Mucosa of stomach (tissue), 1 donor: ENCODE data around the gene RPH3AL.

Experiments
- H3K27me3 ChIP-seq: one replicate; pipeline ENCODE4 v1.7.0; 2013; ENCODE audit warnings: mild to moderate bottlenecking, low read length; ENCODE audit not compliant: control insufficient read depth, insufficient read depth
- H3K36me3 ChIP-seq: one replicate; pipeline ENCODE4 v1.7.0; 2013; ENCODE audit warnings: low read length; ENCODE audit not compliant: control insufficient read depth, insufficient read depth
- H3K4me1 ChIP-seq: one replicate; pipeline ENCODE4 v1.7.0; 2013; ENCODE audit warnings: mild to moderate bottlenecking, low read length; ENCODE audit not compliant: control insufficient read depth, insufficient read depth
- H3K4me3 ChIP-seq: one replicate; pipeline ENCODE4 v1.7.0; 2013; ENCODE audit warnings: low read length
- H3K9ac ChIP-seq: one replicate; pipeline ENCODE4 v1.7.0; 2013; ENCODE audit warnings: mild to moderate bottlenecking, low read length, moderate library complexity
- H3K9me3 ChIP-seq: one replicate; pipeline ENCODE4 v1.7.0; 2013; ENCODE audit warnings: mild to moderate bottlenecking, low read length, moderate library complexity; ENCODE audit not compliant: control insufficient read depth
- donor health status: Pancreatic carcinoma.

RPH3AL gene

DNA sequence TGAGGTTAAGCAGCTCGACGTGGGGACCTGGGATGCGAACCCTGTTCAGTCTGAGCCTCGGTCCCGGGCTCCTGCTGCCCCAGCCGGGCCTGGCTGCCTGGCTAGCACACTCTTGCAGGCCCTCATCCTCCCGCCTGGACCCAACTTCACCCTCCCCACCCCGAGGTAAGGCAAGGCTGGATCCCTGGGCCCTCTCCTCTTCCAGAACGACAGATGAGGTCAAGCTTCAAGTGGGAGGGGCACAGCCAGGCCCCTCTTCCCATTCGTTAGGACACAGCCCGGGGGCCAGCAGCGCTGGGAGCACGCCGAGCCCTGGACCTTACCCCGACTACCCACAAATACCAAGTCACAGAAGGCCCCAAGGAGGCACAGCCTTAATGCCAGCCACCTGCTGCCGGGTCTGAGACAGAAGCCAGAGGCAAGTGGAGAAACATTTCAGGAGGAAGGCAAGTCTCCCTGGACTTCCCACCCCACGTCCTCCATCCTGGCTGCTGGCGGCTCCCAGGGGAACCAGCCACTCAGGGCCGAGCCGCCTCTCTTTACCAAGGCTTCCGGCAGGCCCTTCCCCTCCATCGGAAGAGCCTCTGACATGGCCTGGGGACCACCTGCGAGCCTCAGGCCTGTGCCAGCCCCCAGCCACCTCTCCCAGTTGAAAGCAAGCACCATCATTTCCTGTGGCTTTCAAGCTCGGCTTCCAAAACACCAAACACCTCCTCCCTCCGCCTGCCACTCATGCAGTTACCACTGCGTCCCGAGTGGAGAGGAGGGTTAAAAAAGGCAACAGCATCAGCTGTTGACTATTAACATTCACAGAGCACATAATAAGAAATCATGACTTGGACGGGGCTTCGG is 59.9 kb downstream of the RPH3AL start:
- no peaks in the 10 kb centered on the region for H3K9me3 ChIP-seq
- H3K4me1 ChIP-seq = no peaks in the 10 kb centered on the region
- H3K4me3 ChIP-seq = no peak overlapping the region
- H3K9ac ChIP-seq = no peak overlapping the region
- no peaks in the 10 kb centered on the region for H3K27me3 ChIP-seq
- H3K36me3 ChIP-seq = no peaks in the 10 kb centered on the region

GRCh38 chr17:292016-292415 is 60.6 kb downstream of the RPH3AL start:
- Histone ChIP-seq H3K9ac (no peak overlapping the region), H3K4me3 (no peak overlapping the region), H3K4me1 (no peaks in the 10 kb centered on the region), H3K27me3 (no peaks in the 10 kb centered on the region), H3K9me3 (no peaks in the 10 kb centered on the region), H3K36me3 (no peaks in the 10 kb centered on the region)

DNA sequence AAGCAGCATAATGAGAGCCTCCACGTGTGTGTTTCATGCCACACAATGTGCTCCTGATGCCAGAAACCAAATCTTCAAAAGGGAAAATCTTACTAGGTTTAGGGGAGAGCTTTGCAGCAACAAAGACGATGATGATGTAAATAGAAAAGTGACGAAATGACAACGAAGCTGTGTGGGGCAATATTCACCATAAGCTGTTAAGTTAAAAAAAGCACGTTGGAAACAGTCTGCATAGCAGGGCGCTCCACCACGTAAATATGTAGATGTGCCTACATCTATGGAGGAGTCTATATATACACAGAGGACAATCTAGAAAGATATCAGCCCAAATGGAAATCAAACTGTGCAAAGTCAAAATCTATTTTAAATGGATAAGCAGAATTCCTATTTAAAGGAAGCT is 61.0 kb downstream of the RPH3AL start:
- Histone ChIP-seq H3K9me3 (no peaks in the 10 kb centered on the region), H3K4me1 (no peaks in the 10 kb centered on the region), H3K9ac (no peak overlapping the region), H3K4me3 (no peak overlapping the region), H3K36me3 (no peaks in the 10 kb centered on the region), H3K27me3 (no peaks in the 10 kb centered on the region)

DNA sequence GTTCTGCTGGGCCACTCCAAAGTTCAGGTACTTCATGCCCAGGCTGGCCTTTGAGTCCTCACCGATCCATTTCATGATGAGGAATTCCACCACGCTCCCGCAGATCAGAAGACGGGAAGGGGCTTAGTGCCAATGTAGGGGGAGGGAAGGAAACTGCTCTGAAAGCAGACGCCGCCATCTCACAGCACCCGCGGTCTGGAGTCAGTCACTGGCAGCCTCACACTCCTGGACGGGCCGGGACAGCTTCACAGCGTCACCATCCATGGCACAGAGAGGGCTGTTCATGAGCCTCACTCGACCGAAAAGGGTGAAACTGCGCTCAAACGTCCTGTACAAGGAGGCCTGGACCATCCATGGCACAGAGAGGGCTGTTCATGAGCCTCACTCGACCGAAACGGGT is 62.0 kb downstream of the RPH3AL start:
- Histone ChIP-seq H3K4me3 (no peak overlapping the region), H3K27me3 (no peaks in the 10 kb centered on the region), H3K4me1 (no peaks in the 10 kb centered on the region), H3K9me3 (no peaks in the 10 kb centered on the region), H3K9ac (no peak overlapping the region), H3K36me3 (no peaks in the 10 kb centered on the region)

DNA sequence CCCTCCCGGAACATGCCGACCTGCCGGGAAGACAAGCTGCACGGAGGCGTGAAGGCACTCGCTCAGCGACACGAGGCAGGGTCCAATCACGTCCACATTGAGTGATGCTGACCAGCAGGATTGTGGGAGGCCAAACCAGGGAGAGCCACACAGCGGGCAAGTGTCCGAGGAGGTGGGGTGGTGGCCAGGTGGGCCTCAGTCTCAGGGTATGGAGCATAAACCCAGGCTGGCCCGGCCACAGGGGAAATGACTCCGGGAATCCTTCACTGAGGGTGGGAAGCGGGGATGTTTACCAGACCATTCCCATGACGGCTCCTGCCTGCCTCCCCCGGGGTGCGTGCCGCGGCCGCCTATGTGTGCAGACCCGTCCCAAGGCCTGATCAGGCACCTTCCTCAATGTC is 62.5 kb downstream of the RPH3AL start:
- Histone ChIP-seq H3K9me3 (no peaks in the 10 kb centered on the region), H3K4me3 (no peak overlapping the region), H3K36me3 (no peaks in the 10 kb centered on the region), H3K9ac (no peak overlapping the region), H3K4me1 (no peaks in the 10 kb centered on the region), H3K27me3 (no peaks in the 10 kb centered on the region)

GRCh38 chr17:289409-289808 is 63.2 kb downstream of the RPH3AL start:
- no peaks in the 10 kb centered on the region for H3K9me3 ChIP-seq
- H3K4me1 ChIP-seq = no peaks in the 10 kb centered on the region
- no peaks in the 10 kb centered on the region for H3K36me3 ChIP-seq
- no peak overlapping the region for H3K9ac ChIP-seq
- no peaks in the 10 kb centered on the region for H3K27me3 ChIP-seq
- no peak overlapping the region for H3K4me3 ChIP-seq

DNA sequence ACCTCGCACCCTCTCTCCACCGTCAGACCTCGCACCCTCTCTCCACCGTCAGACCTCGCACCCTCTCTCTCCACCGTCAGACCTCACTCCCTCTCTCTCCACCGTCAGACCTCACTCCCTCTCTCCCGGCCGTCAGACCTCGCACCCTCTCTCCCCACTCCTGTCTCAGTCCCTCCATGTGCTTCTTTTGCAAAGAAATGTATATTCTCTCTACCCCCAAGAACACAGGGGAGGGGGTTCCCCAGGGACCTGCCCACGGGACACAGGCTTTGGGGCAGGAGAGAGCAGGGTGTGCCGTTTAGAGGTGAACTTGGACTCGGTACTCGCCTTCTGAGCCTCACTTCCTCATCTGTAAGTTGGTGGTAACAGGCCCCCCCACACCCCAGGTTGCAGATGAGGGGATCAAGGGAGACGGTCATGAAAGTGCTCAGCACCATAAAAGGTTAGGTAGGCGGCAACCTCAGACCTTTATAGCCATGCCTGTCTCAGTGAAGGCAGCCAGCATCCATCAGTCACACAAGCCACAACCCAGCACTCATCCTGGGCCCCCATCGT is 63.7 kb downstream of the RPH3AL start:
- Histone ChIP-seq H3K36me3 (no peaks in the 10 kb centered on the region), H3K9ac (no peak overlapping the region), H3K4me1 (no peaks in the 10 kb centered on the region), H3K27me3 (no peaks in the 10 kb centered on the region), H3K4me3 (no peak overlapping the region), H3K9me3 (no peaks in the 10 kb centered on the region)

DNA sequence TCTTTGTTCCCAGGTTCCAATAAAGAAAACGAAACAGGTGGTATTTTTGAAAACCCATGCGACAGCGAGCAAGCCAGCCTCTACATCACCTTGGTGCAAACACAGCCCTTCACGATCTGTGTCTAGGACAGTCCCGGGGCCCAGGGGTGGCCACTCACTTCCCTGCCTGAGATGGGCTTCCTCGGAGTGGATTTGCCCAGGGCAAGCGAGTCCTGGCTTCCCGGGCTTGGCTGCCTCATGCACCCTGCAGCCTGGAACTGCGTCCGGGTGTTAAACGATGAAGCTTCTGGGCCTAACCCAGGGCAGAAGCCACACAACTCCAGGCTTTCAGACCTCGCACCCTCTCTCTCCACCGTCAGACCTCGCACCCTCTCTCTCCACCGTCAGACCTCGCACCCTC is 66.0 kb downstream of the RPH3AL start:
- Histone ChIP-seq H3K4me3 (no peak overlapping the region), H3K36me3 (peaks cover 4% of the 10 kb centered on the region), H3K27me3 (no peaks in the 10 kb centered on the region), H3K9me3 (no peaks in the 10 kb centered on the region), H3K4me1 (no peaks in the 10 kb centered on the region), H3K9ac (no peak overlapping the region)

GRCh38 chr17:285751-286422 is 66.7 kb downstream of the RPH3AL start:
- Histone ChIP-seq H3K9ac (no peak overlapping the region), H3K27me3 (no peaks in the 10 kb centered on the region), H3K36me3 (peaks cover 4% of the 10 kb centered on the region), H3K4me1 (no peaks in the 10 kb centered on the region), H3K4me3 (no peak overlapping the region), H3K9me3 (no peaks in the 10 kb centered on the region)

GRCh38 chr17:284676-285355 is 67.8 kb downstream of the RPH3AL start:
- no peaks in the 10 kb centered on the region for H3K27me3 ChIP-seq
- no peak overlapping the region for H3K4me3 ChIP-seq
- peaks cover 4% of the 10 kb centered on the region for H3K36me3 ChIP-seq
- no peaks in the 10 kb centered on the region for H3K9me3 ChIP-seq
- no peaks in the 10 kb centered on the region for H3K4me1 ChIP-seq
- H3K9ac ChIP-seq = no peak overlapping the region

DNA sequence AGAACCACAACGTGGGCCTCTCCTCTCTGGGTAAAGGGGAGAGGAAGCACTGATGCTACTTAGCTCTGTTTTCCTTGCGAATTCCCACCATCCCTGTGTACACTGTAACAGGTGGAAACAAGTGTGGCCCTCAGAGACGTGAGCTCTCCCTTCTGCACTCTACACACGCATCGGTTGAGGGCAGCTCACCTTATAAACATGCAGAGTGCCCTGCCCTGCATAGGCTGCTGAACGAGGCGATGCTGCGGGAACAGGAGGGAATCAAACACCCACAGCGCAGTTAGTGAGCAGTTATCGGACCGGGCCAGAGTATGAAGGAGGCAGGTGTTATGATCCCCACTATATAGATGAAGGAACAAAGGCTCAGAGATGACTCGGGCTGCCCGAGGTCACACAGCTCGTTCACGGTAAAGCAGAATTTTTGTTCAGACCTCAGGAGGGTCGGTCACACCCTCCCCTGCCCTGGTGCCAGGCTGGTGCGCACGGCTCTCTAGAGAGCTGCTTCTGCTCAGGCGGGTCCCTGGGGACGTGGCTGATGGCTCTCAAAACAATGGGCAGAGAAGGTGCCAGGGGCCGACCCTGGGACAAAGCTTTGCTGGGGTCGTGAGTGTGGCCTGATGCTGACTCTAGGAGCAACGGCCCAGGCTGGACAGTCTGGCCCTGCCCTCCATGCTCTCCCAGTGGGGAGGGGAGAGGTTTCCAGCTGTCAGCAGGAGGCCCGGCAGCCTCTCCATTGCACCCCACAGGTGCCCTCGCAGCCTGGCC is 68.5 kb downstream of the RPH3AL start:
- Histone ChIP-seq H3K9ac (no peak overlapping the region), H3K27me3 (no peaks in the 10 kb centered on the region), H3K4me3 (no peak overlapping the region)

More for the DNA sequence above, 68.5 kb downstream of the RPH3AL start:
- no peaks in the 10 kb centered on the region for H3K4me1 ChIP-seq
- H3K9me3 ChIP-seq = no peaks in the 10 kb centered on the region
- H3K36me3 ChIP-seq = peaks cover 4% of the 10 kb centered on the region
